Measurements from ENCODE around the gene ADAMTS16.

- TF ChIP-seq EZH2phosphoT487 (IDR thresholded peaks at IDR 0.05; ENCODE audit: insufficient read depth, low read depth) (no peak), EZH2 (IDR thresholded peaks at IDR 0.05; ENCODE audit: insufficient read depth, poor library complexity, severe bottlenecking) (no peak)
These were observed 77.2 kb downstream of the ADAMTS16 start for GRCh38 chr5:5217371-5217770.
